ENCODE measurements around the gene SPANXN4. TPM values are rescaled to one million over a fixed set of nuclear protein-coding genes. Genes with fewer than 3 reads are reported as not detected.

SPANXN4 gene, protein sequence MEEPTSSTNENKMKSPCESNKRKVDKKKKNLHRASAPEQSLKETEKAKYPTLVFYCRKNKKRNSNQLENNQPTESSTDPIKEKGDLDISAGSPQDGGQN
- not detected for total RNA-seq

GRCh38 chrX:143025628-143026027 is at the start of gene SPANXN4:
SPANXN4 (plus strand) TSS chrX:143025928; CDS start chrX:143026015, 87 bp downstream.
- DNase-seq (ENCODE audit: low spot score) (no peak), ATAC-seq (ENCODE audit: insufficient number of reproducible peaks, low FRiP score, low read depth) (no peak)
- Histone ChIP-seq H3K27ac (no peak within 1 kb of the TSS), H3K36me3 (no peaks in the 10 kb centered on the region), H3K4me3 (no peak within 1 kb of the TSS), H3K9me3 (no peaks in the 10 kb centered on the region), H3K4me1 (ENCODE audit: control insufficient read depth in 1 of 2, low read depth in 2 of 2) (no peaks in the 10 kb centered on the region), H3K27me3 (replicated peaks; ENCODE audit: insufficient read depth) (no peaks in the 10 kb centered on the region)
- no peak for TF ChIP-seq CTCF (IDR thresholded peaks at IDR 0.05)

DNA sequence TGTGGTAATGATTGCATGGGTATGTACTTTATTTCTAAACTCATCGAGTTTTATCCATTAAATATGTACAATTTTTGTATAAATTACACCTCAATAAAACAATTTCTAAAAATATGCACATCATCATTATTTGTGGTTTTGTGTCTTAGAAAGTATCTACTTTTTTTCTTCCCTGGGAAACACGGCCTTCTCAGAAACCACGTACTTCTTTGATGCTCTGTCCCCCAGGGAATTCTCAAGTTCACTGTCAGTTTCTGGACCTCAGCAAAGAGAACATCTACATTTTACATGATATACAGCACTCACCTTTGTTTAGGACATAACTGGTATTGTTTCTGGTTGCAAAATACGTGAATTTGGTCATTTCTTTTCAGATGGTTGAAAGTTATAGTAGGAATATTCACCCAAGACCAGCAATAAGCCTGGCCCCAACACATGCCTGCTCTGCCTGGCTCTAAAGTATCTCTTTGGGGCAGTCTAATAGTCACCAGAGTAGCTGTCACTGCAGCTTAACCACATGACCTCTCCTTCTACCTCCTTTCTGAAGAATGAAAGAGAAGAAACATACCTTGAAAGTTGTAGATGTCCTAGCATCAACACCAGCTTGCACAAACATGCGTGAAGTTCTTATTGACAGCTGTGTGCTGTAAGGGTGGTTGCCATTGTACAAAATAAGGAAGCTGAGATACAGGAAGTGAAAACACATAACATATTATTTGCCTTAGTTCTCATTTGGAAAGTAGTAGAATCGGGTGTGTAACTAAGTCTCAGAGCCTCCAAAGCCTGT is 48.4 kb upstream of the SPANXN4 start:
- DNase-seq (ENCODE audit: low spot score), result no peak
- H3K4me3 ChIP-seq, result no peak overlapping the region
- no peaks in the 10 kb centered on the region for H3K4me1 ChIP-seq (ENCODE audit: control insufficient read depth in 1 of 2, low read depth in 2 of 2)
- no peak overlapping the region for H3K27ac ChIP-seq
- no peak for ATAC-seq (ENCODE audit: insufficient number of reproducible peaks, low FRiP score, low read depth)
- no peaks in the 10 kb centered on the region for H3K9me3 ChIP-seq
- TF ChIP-seq CTCF (IDR thresholded peaks at IDR 0.05), result no peak
- H3K27me3 ChIP-seq (replicated peaks; ENCODE audit: insufficient read depth), result no peaks in the 10 kb centered on the region
- H3K36me3 ChIP-seq, result no peaks in the 10 kb centered on the region

GRCh38 chrX:142978130-142978684 is 47.5 kb upstream of the SPANXN4 start:
- no peak overlapping the region for H3K27ac ChIP-seq
- no peaks in the 10 kb centered on the region for H3K4me1 ChIP-seq (ENCODE audit: control insufficient read depth in 1 of 2, low read depth in 2 of 2)
- H3K36me3 ChIP-seq, result no peaks in the 10 kb centered on the region
- no peak overlapping the region for H3K4me3 ChIP-seq
- TF ChIP-seq CTCF (IDR thresholded peaks at IDR 0.05), result no peak
- DNase-seq (ENCODE audit: low spot score), result no peak
- no peak for ATAC-seq (ENCODE audit: insufficient number of reproducible peaks, low FRiP score, low read depth)
- H3K9me3 ChIP-seq, result no peaks in the 10 kb centered on the region
- H3K27me3 ChIP-seq (replicated peaks; ENCODE audit: insufficient read depth), result no peaks in the 10 kb centered on the region

- H3K36me3 ChIP-seq, result no peaks in the 10 kb centered on the region
- no peaks in the 10 kb centered on the region for H3K27me3 ChIP-seq (replicated peaks; ENCODE audit: insufficient read depth)
- DNase-seq (ENCODE audit: low spot score) (no peak), ATAC-seq (ENCODE audit: insufficient number of reproducible peaks, low FRiP score, low read depth) (no peak)
- no peaks in the 10 kb centered on the region for H3K4me1 ChIP-seq (ENCODE audit: control insufficient read depth in 1 of 2, low read depth in 2 of 2)
- no peak for TF ChIP-seq CTCF (IDR thresholded peaks at IDR 0.05)
- H3K27ac ChIP-seq, result no peak overlapping the region
- no peaks in the 10 kb centered on the region for H3K9me3 ChIP-seq
- H3K4me3 ChIP-seq, result no peak overlapping the region
Observed at GRCh38 chrX:142982679-142983078, 43.0 kb upstream of the SPANXN4 start.

DNA sequence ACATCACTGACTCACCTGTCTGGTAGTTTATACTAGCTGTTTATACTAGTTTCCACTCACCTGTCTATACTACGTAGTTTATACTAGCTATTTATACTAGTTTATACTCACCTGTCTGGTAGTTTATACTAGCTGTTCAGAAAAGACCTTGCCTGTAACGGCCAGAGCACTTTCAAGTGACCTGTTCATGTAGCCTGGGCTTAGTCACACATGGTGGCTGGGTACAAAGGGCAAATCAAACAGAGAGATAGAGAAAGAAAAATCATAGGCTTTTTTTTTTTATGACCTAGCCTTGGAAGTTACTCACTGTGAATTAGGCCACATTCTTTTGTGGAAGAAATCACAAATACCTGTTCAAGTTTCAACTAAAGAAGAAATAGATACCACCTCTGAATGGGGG is 30.7 kb upstream of the SPANXN4 start:
- H3K9me3 ChIP-seq, result no peaks in the 10 kb centered on the region
- DNase-seq (ENCODE audit: low spot score) (no peak), ATAC-seq (ENCODE audit: insufficient number of reproducible peaks, low FRiP score, low read depth) (no peak)
- H3K4me1 ChIP-seq (ENCODE audit: control insufficient read depth in 1 of 2, low read depth in 2 of 2), result no peaks in the 10 kb centered on the region
- H3K27me3 ChIP-seq (replicated peaks; ENCODE audit: insufficient read depth), result no peaks in the 10 kb centered on the region
- H3K27ac ChIP-seq, result no peak overlapping the region
- no peak overlapping the region for H3K4me3 ChIP-seq
- no peak for TF ChIP-seq CTCF (IDR thresholded peaks at IDR 0.05)
- no peaks in the 10 kb centered on the region for H3K36me3 ChIP-seq

Data from thoracic aorta (tissue), 2 donors.